Inferior parietal cortex (tissue), 1 donor: ENCODE data around the gene EFNA3.
A peak's percentile ranks its signal among the peaks of the same experiment; 100 is the strongest.

Experiments used
- DNase-seq: peaks from one replicate; pipeline ENCODE4 v3.0.0-alpha.2; 2016; ENCODE audit errors: extremely low spot score

EFNA3 gene

GRCh38 chr1:155133799-155134281, 55.2 kb downstream of the EFNA3 start:
- no peak for DNase-seq

DNA sequence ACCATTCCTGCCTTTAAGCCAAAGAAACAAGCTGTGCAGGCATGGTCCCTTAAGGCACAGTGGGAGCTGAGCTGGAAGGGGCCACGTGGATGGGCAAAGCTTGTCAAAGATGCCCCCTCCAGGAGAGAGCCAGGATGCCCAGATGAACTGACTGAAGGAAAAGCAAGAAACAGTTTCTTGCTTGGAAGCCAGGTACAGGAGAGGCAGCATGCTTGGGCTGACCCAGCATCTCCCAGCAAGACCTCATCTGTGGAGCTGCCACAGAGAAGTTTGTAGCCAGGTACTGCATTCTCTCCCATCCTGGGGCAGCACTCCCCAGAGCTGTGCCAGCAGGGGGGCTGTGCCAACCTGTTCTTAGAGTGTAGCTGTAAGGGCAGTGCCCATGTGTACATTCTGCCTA, 55.7 kb downstream of the EFNA3 start:
- DNase-seq, result no peak

GRCh38 chr1:155134880-155135414, 56.3 kb downstream of the EFNA3 start:
- peak; percentile 66 for DNase-seq

- DNase-seq, result peak; percentile 87
These were observed 56.9 kb downstream of the EFNA3 start, which contains the start of gene SLC50A1 for GRCh38 chr1:155135415-155136028. SLC50A1 (plus strand) TSS chr1:155135852; CDS start chr1:155135912, 60 bp downstream.

DNA sequence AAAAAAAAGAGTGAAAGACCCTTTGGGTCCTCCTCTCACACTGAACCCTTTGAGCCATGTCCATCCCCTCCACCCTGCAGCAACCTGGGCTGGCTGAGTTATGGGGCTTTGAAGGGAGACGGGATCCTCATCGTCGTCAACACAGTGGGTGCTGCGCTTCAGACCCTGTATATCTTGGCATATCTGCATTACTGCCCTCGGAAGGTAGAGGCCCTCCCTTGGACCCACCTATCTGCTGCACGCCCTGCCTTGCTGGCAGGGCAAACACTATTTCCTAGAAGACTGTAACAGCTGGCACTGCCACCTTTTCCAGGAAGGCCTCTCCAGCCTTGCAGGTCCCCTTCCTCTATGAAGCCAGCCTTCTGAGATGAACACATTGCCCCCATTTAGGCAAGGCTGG, 58.1 kb downstream of the EFNA3 start:
- no peak for DNase-seq
